Panc1 (cell line): Measurements from ENCODE around the gene GRIK5. TPM values are rescaled to one million over a fixed set of nuclear protein-coding genes. Genes with fewer than 3 reads are reported as not detected.
A peak's percentile ranks its signal among the peaks of the same experiment; 100 is the strongest.

Source experiments
- ATAC-seq: fragments of 200-7000 bp; cut with Tn5 transposase; 2 replicates; pipeline ENCODE4 v1.9.1; 2020; ENCODE audit warnings: mild to moderate bottlenecking, moderate library complexity
- BruUV-seq: library from RNA; stranded (reverse); fragments of 400-500 nt; replicated peaks from 2 replicates; lab custom pipeline; 2021; lab: Mats Ljungman, UMichigan
- CTCF ChIA-PET: fragments of 300-600 bp; sonication (Branson Sonifier 250); formaldehyde crosslinking; loops from one replicate; lab custom pipeline; 2022; ENCODE audit warnings: antibody characterized with exemption; lab: Charles Lee
- POLR2A ChIA-PET: fragments of 300-600 bp; sonication (Branson Sonifier 250); formaldehyde crosslinking; loops from one replicate; lab custom pipeline; 2022; ENCODE audit warnings: antibody characterized with exemption; lab: Charles Lee
- DNase-seq: peaks from one replicate; pipeline ENCODE4 v3.0.0-alpha.2; 2010; ENCODE audit warnings: low read depth, low spot score
- H3K27ac ChIP-seq: 2 replicates; pipeline ENCODE4 v1.5.1; 2011; ENCODE audit warnings: mild to moderate bottlenecking, low read length, inconsistent platforms
- H3K27me3 ChIP-seq: fragments of 200-500 bp; sonication (Bioruptor generic); 2 replicates; pipeline ENCODE4 v1.6.0; 2014; ENCODE audit warnings: low read length, inconsistent platforms; ENCODE audit not compliant: control insufficient read depth, insufficient read depth
- H3K36me3 ChIP-seq: fragments of 200-500 bp; sonication (Bioruptor generic); 2 replicates; pipeline ENCODE4 v1.5.1; 2014; ENCODE audit warnings: inconsistent platforms, mild to moderate bottlenecking, low read length, moderate library complexity; ENCODE audit not compliant: control insufficient read depth, insufficient read depth
- H3K4me1 ChIP-seq: 2 replicates; pipeline ENCODE4 v1.5.1; 2011; ENCODE audit warnings: inconsistent platforms, mild to moderate bottlenecking, low read length, moderate library complexity; ENCODE audit not compliant: control insufficient read depth, insufficient read depth
- H3K4me3 ChIP-seq, 2 experiments: 2 replicates each; pipeline ENCODE4 v1.5.1; 2011 to 2012; ENCODE audit warnings: low read depth in 2 of 2, low read length in 2 of 2, mild to moderate bottlenecking in 2 of 2, inconsistent platforms in 1 of 2, moderate library complexity in 1 of 2
- H3K9me3 ChIP-seq: fragments of 200-500 bp; sonication (Bioruptor generic); 2 replicates; pipeline ENCODE4 v1.5.1; 2014; ENCODE audit warnings: low read depth, mild to moderate bottlenecking, inconsistent platforms, low read length, moderate library complexity; ENCODE audit not compliant: control insufficient read depth, insufficient read depth
- POLR2AphosphoS5 ChIP-seq: IDR thresholded peaks from 2 replicates; pipeline ENCODE4 v1.6.1; 2012; ENCODE audit warnings: mild to moderate bottlenecking, low read depth, low read length, moderate library complexity
- SIN3A ChIP-seq: IDR thresholded peaks from 2 replicates; pipeline ENCODE4 v1.6.1; 2012; ENCODE audit warnings: low read depth, mild to moderate bottlenecking, low read length, moderate library complexity, borderline replicate concordance; ENCODE audit not compliant: insufficient read depth
- TCF7L2 ChIP-seq: IDR thresholded peaks from 2 replicates; pipeline ENCODE4 v1.6.1; 2011; ENCODE audit warnings: mild to moderate bottlenecking, low read depth, low read length, inconsistent platforms
- in situ Hi-C: cut with HindIII; loops from 2 replicates; pipeline ENCODE4 v1.10.0; 2016; ENCODE audit warnings: low sequenced_read_pairs, low pct_unique_long_range_greater_than_20kb
- intact Hi-C: fragments of 100-400 bp; cut with micrococcal nuclease; formaldehyde crosslinking; loops from one replicate; pipeline ENCODE4 v1.10.0; 2022; ENCODE audit not compliant: unreplicated experiment
- total RNA-seq: library from RNA; stranded (reverse); gene quantifications from one replicate; pipeline ENCODE4 v1.2.1, GENCODE V29; 2021; ENCODE audit not compliant: unreplicated experiment
- TF ChIP-seq, protein P1 (sequence below): fragments of 450-650 bp; IDR thresholded peaks from 2 replicates; pipeline ENCODE4 v1.5.1; 2017; ENCODE audit warnings: mild to moderate bottlenecking
- TF ChIP-seq, protein P2 (sequence below), 2 experiments: IDR thresholded peaks; 2 replicates each; pipeline ENCODE4 v1.6.1; 2011 to 2012; ENCODE audit warnings: low read depth in 2 of 2, control low read depth in 1 of 2, low read length in 1 of 2, mild to moderate bottlenecking in 1 of 2, moderate library complexity in 1 of 2; ENCODE audit not compliant: insufficient read depth in 1 of 2

The GRIK5 gene
- total RNA-seq, 1 experiment from 2014 or later, result 0.62 TPM

DNA sequence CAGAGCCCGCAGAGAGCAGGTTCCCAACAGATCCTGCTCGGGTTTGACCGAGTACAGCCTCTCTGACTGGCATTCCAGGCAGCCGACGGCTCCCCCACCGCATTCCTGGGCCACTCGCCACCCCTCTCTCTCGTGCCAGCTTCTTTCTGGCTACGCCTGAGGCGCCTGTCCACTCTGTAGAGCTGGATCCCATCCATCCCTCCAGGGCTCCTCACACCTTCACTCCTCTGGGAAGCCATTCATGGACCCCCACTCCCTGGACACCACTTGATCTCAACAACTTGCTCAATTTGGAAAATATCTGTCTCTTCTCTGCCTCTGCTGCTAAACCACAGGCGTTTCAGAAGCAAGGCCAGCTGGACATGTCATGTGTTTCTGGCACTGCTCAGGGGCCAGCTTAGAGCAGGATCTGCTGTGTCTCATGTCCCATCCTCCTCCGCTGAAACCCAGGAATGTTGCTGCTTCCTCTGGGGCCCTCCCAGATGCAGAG is 45.3 kb downstream of the GRIK5 start:
- no peaks in the 10 kb centered on the region for H3K4me1 ChIP-seq
- CTCF ChIA-PET, result no interaction called here
- no TSS peak for BruUV-seq
- H3K4me3 ChIP-seq, result no peak overlapping the region
- POLR2A ChIA-PET, result no interaction called here
- no peak for ATAC-seq
- intact Hi-C loops (no loop called here), in situ Hi-C loops (no loop called here)
- DNase-seq, result no peak
- no peaks in the 10 kb centered on the region for H3K36me3 ChIP-seq
- TF ChIP-seq TCF7L2 (no peak), POLR2AphosphoS5 (no peak), SIN3A (no peak)
- TF ChIP-seq, protein P1, sequence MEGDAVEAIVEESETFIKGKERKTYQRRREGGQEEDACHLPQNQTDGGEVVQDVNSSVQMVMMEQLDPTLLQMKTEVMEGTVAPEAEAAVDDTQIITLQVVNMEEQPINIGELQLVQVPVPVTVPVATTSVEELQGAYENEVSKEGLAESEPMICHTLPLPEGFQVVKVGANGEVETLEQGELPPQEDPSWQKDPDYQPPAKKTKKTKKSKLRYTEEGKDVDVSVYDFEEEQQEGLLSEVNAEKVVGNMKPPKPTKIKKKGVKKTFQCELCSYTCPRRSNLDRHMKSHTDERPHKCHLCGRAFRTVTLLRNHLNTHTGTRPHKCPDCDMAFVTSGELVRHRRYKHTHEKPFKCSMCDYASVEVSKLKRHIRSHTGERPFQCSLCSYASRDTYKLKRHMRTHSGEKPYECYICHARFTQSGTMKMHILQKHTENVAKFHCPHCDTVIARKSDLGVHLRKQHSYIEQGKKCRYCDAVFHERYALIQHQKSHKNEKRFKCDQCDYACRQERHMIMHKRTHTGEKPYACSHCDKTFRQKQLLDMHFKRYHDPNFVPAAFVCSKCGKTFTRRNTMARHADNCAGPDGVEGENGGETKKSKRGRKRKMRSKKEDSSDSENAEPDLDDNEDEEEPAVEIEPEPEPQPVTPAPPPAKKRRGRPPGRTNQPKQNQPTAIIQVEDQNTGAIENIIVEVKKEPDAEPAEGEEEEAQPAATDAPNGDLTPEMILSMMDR, result no peak
- TF ChIP-seq, protein P2, sequence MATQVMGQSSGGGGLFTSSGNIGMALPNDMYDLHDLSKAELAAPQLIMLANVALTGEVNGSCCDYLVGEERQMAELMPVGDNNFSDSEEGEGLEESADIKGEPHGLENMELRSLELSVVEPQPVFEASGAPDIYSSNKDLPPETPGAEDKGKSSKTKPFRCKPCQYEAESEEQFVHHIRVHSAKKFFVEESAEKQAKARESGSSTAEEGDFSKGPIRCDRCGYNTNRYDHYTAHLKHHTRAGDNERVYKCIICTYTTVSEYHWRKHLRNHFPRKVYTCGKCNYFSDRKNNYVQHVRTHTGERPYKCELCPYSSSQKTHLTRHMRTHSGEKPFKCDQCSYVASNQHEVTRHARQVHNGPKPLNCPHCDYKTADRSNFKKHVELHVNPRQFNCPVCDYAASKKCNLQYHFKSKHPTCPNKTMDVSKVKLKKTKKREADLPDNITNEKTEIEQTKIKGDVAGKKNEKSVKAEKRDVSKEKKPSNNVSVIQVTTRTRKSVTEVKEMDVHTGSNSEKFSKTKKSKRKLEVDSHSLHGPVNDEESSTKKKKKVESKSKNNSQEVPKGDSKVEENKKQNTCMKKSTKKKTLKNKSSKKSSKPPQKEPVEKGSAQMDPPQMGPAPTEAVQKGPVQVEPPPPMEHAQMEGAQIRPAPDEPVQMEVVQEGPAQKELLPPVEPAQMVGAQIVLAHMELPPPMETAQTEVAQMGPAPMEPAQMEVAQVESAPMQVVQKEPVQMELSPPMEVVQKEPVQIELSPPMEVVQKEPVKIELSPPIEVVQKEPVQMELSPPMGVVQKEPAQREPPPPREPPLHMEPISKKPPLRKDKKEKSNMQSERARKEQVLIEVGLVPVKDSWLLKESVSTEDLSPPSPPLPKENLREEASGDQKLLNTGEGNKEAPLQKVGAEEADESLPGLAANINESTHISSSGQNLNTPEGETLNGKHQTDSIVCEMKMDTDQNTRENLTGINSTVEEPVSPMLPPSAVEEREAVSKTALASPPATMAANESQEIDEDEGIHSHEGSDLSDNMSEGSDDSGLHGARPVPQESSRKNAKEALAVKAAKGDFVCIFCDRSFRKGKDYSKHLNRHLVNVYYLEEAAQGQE (IDR thresholded peaks at IDR 0.05; ENCODE audit: insufficient read depth in 1 of 2, low read depth in 2 of 2, low read length in 1 of 2), result no peak
- no peaks in the 10 kb centered on the region for H3K9me3 ChIP-seq
- H3K27me3 ChIP-seq, result no peaks in the 10 kb centered on the region
- H3K27ac ChIP-seq, result no peak overlapping the region

DNA sequence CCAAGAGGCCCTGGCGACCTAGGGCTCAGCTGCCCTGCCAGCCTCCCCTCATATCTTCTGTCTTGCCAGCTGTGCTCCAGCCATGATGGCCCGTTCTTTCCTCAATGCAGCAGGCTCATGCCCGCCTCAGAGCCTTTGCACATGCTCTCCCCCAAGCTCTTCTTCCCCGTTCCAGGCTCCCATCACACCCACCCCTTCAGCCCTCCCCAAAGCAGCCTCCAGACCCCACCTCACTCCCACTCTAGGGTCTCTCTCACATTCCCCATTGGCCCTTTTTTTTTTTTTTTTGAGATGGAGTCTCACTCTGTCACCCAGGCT is 46.1 kb downstream of the GRIK5 start:
- no peak for TF ChIP-seq TCF7L2
- TF ChIP-seq, protein P1, result peak; percentile 29
- ChIA-PET POLR2A (no interaction called here), CTCF (no interaction called here)
- ATAC-seq, result no peak
- no peak overlapping the region for H3K27ac ChIP-seq
- no peak for DNase-seq
- no peaks in the 10 kb centered on the region for H3K27me3 ChIP-seq
- H3K4me3 ChIP-seq, result no peak overlapping the region
- no peaks in the 10 kb centered on the region for H3K36me3 ChIP-seq
- BruUV-seq, result no TSS peak
- intact Hi-C loops, result no loop called here
- in situ Hi-C loops, result no loop called here
- no peaks in the 10 kb centered on the region for H3K9me3 ChIP-seq
- H3K4me1 ChIP-seq, result no peaks in the 10 kb centered on the region
